Forelimb muscle (tissue), 1 donor: Measurements from ENCODE around the gene COA3. TPM values are rescaled to one million over a fixed set of nuclear protein-coding genes. Genes with fewer than 3 reads are reported as not detected.

ENCODE experiments used
- DNase-seq: peaks from one replicate; pipeline ENCODE4 v3.0.0-alpha.2; 2013; ENCODE audit warnings: low read depth
- polyA plus RNA-seq: library from polyadenylated mRNA; unstranded; fragments of 120-200 nt; gene quantifications from one replicate; pipeline ENCODE4 v1.2.1, GENCODE V29; 2013; ENCODE audit not compliant: insufficient read length

The COA3 gene
- polyA plus RNA-seq, 1 donor, result 50.6 TPM

DNA sequence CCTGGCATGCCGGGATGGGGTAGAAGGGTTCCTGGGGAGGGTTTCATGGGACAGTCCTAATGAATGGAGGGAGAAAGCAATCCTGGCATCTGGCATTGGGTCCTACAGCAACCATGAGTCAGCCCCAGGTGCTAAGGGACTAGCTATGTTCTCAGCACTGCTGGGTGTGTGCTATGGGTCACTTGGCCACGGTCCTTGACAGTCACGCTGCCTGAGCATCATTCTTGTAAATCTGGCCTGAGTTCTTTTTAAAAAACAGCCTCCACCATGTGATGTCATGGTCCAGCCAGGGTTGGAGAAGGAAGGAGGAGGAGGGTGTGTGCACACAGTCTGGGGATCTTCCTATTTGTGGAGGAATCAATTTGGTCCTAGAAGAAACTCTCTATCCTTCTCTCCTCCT lies 43.7 kb downstream of the COA3 start:
- no peak for DNase-seq

DNA sequence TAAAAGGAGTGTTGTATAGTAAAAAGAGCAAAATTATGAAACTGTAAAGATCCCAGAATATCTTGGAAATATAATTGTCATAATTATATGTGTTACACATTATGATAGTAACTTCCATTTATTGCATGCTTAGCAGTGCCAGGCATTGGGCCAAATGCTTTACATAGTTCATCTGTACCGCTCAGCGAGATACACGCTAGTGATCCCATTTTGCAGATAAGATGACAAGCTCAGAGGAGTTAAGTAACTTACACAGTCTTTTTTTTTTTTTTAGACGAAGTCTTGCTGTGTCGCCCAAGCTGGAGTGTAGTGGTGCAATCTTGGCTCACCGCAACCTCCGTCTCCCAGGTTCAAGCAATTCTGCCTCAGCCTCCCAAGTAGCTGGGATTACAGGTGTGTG lies 46.9 kb downstream of the COA3 start:
- no peak for DNase-seq

GRCh38 chr17:42750739-42751344 lies 47.7 kb downstream of the COA3 start:
- no peak for DNase-seq

DNA sequence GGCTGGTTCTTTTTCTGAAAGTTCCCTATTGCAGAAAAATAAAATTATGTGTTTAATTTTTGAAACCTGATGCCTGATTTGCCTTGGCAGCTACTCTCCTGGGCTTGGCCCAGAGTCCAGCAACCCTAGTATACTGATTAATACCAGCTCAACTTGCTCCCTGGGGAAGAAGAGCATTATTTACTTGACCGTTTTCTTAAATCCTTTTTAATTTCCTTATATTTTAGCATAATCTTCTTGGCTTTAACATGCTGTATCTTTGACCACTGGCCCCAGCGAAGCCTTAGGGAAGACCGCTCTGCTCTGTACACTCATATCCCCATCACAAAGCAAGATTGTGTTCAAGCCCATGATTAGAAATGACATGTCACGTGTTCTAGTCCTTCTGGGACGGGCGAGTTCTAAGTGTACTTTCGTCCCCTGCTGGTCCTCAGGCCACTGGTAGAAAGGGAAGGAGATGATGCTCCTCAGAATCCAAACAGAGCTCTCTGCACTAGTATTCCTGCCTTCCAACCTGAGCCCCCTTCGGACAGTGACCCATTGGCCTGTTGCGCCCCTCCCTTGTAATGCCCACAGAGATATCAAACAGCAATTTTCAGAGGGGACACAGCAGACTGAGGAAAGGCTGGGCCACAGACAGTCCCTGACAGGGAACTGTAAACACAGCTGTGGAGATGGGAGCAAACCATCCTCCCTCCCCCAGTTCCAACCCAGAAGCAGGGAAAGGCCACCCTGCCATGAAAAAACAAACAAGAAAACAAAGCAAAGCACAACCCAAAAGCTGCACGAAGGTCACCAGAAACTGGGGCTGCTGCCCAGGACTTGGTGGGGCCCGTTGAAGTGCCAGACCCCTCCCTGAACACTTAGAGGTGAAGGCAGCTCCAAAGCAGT lies 49.4 kb downstream of the COA3 start:
- no peak for DNase-seq

DNA sequence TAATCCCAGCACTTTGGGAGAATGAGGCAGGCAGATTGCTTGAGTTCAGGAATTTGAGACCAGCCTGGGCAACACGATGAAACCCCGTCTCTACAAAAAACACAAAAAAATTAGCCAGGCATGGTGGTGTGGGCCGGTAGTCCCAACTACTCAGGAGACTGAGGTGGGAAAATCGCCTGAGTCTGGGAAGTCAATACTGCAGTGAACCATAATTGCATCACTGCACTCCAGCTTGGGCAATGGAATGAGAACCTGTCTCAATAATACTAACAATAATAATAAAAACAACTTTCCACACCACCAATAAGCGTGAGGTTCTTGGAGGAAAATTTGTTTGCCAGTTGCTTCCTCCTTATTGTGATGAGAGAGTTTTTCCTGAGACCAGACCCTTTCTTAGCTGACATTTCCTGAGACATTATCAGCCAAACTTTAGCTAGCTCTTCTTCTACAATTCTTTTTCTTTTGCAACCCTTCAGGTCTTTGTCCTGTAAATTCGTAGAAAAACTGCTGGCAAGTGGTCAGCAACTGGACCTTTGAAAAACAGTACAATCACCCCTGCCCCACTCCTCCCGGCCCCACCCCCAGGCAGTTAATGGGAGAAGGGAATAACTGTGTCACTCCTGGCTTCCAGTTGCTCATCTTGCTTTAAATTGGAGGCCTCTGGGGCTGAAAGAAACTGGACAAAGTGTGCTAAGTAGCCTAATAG lies 50.1 kb downstream of the COA3 start:
- DNase-seq, result no peak

Other genes starting within 250 kb of the COA3 start
- gene HSD17B1, start 245.8 kb downstream of the COA3 start, polyA plus RNA-seq, result 2.9 TPM
- 23.1 TPM for gene COASY, start 236.6 kb downstream of the COA3 start, polyA plus RNA-seq
- gene MLX, start 231.6 kb downstream of the COA3 start, polyA plus RNA-seq, result 38.2 TPM
- 9.3 TPM for gene PSMC3IP, start 221.0 kb downstream of the COA3 start, polyA plus RNA-seq
- gene RETREG3, start 189.3 kb downstream of the COA3 start, polyA plus RNA-seq, result 34.0 TPM
- 33.7 TPM for gene TUBG1, start 189.0 kb downstream of the COA3 start, polyA plus RNA-seq
- 14.7 TPM for gene TUBG2, start 139.4 kb downstream of the COA3 start, polyA plus RNA-seq
- gene PLEKHH3, start 121.7 kb downstream of the COA3 start, polyA plus RNA-seq, result 49.6 TPM
- gene CCR10, start 116.9 kb downstream of the COA3 start, polyA plus RNA-seq, result 1.9 TPM
- gene CNTNAP1, start 116.2 kb downstream of the COA3 start, polyA plus RNA-seq, result 9.4 TPM
- gene EZH1, start 53.7 kb downstream of the COA3 start, polyA plus RNA-seq, result 22.6 TPM
- gene RAMP2, start 37.5 kb downstream of the COA3 start, polyA plus RNA-seq, result 64.1 TPM
- 27.7 TPM for gene VPS25, start 25.3 kb downstream of the COA3 start, polyA plus RNA-seq
- 0.43 TPM for gene WNK4, start 18.1 kb downstream of the COA3 start, polyA plus RNA-seq
- 0.70 TPM for gene CNTD1, start 157 bp upstream of the COA3 start, polyA plus RNA-seq
- 41.7 TPM for gene BECN1, start 25.6 kb upstream of the COA3 start, polyA plus RNA-seq
- 45.7 TPM for gene PSME3, start 34.7 kb upstream of the COA3 start, polyA plus RNA-seq
- gene AOC2, start 45.9 kb upstream of the COA3 start, polyA plus RNA-seq, result 1.0 TPM
- 13.3 TPM for gene AOC3, start 52.5 kb upstream of the COA3 start, polyA plus RNA-seq
- not detected for gene G6PC1, start 102.1 kb upstream of the COA3 start, polyA plus RNA-seq
- 61.8 TPM for gene AARSD1, start 165.8 kb upstream of the COA3 start, polyA plus RNA-seq
- gene PTGES3L, start 181.4 kb upstream of the COA3 start, polyA plus RNA-seq, result 88.8 TPM
- gene RUNDC1, start 181.9 kb upstream of the COA3 start, polyA plus RNA-seq, result 8.1 TPM
- gene RPL27, start 199.7 kb upstream of the COA3 start, polyA plus RNA-seq, result 2,614 TPM
- gene IFI35, start 208.1 kb upstream of the COA3 start, polyA plus RNA-seq, result 3.4 TPM
- gene VAT1, start 223.7 kb upstream of the COA3 start, polyA plus RNA-seq, result 59.9 TPM
- 0.49 TPM for gene RND2, start 226.5 kb upstream of the COA3 start, polyA plus RNA-seq